NCI-H446 (cell line): ENCODE data around the gene ITIH5.

Source experiments
- DNase-seq, 2 experiments: peaks; one replicate each; lab custom pipeline; 2025; lab: John Stamatoyannopoulos, UW

ITIH5 gene

DNA sequence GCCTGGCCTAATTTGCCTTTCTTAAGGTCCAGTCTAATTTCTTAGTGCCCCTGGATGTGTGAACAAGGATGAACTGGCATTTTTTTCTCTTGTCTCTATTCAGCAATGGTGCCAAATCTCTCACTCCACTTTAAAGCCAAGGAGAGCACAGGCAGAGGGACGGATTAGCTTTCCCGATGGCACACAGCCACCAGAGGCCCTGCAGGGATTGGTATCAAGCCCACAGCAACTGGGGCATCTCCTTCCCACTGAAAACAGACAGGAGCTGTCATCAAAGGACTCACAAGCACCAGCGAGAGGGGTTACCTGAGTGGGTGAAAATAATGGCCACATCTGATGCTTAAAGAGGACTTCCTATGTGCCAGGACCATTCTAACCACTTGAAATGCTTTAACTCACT lies 83.1 kb downstream of the ITIH5 start:
- DNase-seq = no peak

- no peak for DNase-seq
Observed at GRCh38 chr10:7580520-7580919, 86.2 kb downstream of the ITIH5 start.

- no peak for DNase-seq
Observed at GRCh38 chr10:7579681-7580080, 87.1 kb downstream of the ITIH5 start.

GRCh38 chr10:7577579-7577978 lies 89.2 kb downstream of the ITIH5 start:
- no peak for DNase-seq

- DNase-seq = no peak
Observed at GRCh38 chr10:7577176-7577575, 89.6 kb downstream of the ITIH5 start.

GRCh38 chr10:7576340-7576739 lies 90.4 kb downstream of the ITIH5 start:
- no peak for DNase-seq

GRCh38 chr10:7572391-7572790 lies 94.4 kb downstream of the ITIH5 start:
- DNase-seq = no peak

- no peak for DNase-seq
Observed at GRCh38 chr10:7571981-7572380, 94.8 kb downstream of the ITIH5 start.

- DNase-seq = no peak
Observed at GRCh38 chr10:7567911-7568620, 98.7 kb downstream of the ITIH5 start.

GRCh38 chr10:7566891-7567290 lies 99.9 kb downstream of the ITIH5 start:
- no peak for DNase-seq

- DNase-seq = no peak
Observed at GRCh38 chr10:7565871-7566270, 100.9 kb downstream of the ITIH5 start.

- no peak for DNase-seq
Observed at GRCh38 chr10:7563770-7564169, 103.0 kb downstream of the ITIH5 start.

DNA sequence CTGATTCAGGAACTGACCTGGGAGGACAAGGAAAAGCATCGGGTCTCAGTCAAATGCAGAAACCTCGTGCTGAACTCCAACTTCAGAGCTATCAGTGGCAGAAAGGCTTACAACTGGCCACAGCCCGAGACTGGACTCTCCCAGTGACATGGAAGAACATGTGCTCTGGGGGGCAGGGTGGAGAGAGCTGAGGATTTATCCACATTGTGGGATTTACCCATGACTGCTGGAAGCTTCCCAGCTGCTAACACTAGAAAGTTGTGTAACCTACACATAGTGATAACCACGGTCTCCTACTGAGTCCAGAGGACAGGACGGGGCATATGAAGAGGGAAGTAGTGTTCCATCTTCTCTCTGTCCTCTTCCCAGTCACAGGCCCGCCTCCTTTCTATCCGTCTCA lies 103.4 kb downstream of the ITIH5 start:
- DNase-seq = no peak

DNA sequence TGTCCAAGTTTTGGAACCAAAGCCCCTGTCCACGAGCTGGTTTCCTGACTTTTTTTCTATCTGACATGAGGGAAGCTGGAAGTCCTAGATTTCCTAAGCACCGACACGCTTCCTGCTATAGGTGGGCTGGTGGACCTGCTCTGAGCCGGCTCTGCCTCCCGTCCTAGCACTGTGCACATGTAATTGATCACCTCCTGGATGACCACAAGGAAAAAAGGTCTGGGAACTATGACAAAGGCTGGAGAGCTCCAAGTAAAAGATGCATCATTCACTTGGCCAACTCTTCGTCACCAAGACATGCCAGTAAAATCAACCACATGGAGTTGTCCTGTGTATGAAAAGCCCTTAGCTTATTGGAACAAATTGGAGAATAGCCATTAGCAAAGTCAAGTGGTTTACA lies 104.8 kb downstream of the ITIH5 start:
- DNase-seq = no peak

GRCh38 chr10:7561216-7561893 lies 105.4 kb downstream of the ITIH5 start:
- no peak for DNase-seq

- no peak for DNase-seq
Observed at GRCh38 chr10:7560519-7560918, 106.2 kb downstream of the ITIH5 start.

- DNase-seq = no peak
Observed at GRCh38 chr10:7559386-7559785, 107.4 kb downstream of the ITIH5 start.

DNA sequence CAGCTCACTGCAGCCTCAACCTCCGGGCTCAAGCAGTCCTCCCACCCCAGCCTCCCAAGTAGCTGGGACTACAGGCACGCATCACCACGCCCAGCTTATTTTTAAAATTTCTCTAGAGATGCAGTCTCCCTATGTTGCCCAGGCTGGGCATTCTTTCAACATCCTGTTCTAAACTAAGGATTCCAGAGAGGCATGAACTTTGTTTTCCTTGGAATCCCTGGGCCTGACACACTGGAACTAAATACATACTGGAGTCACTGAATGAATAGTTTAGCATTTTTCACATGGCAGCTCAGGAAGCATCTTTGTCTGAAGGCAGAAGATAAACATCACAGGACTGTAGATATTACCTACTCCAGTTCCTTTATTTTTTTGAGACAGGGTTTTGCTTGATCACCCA lies 108.7 kb downstream of the ITIH5 start:
- no peak for DNase-seq

DNA sequence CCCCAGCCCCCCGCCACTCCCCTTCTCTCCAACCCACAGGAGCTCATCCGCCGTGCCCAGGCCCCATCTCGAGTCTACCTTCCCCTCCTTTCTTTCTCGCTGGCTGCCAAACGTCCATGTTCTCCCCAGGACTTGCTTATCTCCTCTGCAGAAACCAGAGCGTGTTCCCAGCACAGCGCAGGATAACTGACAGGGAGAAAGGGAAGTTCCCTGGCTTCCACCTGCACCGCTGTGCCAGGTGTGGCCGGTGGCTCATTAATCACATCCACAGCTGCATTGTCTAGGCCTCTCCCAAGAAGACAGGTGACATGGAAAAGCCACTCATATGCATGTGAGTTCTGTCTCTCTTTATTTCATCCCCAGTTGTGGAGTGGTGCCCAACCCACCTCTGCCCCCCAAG lies 113.2 kb downstream of the ITIH5 start:
- DNase-seq = no peak

DNA sequence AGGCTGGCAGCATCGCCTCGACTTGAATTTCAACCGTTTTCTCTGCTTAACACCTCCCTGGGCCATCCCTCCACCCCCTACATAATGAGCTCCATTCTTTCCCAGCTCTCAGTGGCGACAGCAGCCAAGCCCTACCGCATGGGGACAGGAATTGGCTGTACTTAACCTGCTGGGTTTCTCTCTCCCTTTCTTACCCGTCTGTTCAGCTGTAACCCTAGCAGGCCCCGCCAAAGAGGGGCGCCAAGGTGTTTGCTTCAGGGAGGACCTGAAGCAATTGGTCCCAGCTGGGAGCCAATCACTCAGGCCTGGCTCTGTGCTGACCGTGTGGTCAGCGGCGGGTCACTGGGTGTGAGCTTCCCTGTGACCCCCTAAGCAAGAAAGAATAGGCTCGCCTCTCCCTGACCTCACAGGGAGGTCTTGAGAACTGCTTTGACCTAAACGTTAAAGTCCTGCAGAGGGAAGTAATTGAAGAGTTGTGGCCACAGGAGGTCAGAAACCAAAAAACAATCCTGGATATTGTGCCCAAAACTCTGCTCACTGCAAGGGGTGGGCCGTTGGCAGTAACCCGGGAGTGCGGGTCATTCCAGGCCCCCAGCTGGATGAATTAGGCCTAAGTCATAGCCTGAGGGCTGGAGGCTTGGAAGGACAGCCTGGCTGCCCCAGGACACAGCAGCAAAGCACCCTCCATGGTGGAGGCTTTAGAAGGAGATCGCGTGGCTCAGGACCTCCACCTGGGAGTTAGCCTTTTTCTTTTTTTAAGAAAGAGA lies 114.6 kb downstream of the ITIH5 start:
- no peak for DNase-seq

DNA sequence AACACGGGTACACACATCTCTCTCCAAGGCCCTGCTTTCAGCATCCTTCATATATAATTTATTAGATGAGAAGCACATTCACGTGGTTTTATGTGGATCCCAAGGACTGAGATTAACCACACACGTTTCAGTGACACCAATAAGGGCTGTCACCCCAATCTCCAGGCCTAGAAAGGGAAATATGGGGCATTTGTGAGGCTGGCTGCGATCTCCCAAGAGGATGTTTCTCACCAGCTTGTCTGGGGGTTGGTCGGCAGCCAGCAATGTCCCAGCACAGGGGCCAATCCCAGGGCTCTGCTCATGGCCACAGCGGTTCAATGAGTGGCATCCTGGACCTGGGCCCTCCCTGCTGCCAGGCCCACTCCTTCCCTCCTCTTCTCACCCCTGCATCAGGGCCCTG lies 115.5 kb downstream of the ITIH5 start:
- DNase-seq = no peak

DNA sequence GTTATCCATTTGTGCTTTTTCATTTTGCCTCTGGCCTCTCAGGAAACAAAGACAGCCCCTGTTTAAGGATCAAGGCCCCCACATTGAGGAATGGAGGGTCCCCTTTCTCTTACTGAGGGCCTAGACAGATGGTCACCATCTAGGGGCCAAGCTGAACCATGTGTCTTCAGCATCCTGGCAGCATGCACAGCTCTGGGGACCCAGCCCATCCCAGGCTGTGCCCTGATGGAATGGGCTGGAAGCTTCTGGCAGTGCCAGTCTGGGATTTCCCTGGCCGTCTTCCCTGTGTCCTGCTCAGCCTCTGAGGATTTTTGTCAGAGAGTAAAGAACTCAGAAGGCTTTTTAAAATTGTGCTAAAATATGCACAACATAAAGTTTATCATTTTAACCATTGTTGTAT lies 116.8 kb downstream of the ITIH5 start:
- no peak for DNase-seq

DNA sequence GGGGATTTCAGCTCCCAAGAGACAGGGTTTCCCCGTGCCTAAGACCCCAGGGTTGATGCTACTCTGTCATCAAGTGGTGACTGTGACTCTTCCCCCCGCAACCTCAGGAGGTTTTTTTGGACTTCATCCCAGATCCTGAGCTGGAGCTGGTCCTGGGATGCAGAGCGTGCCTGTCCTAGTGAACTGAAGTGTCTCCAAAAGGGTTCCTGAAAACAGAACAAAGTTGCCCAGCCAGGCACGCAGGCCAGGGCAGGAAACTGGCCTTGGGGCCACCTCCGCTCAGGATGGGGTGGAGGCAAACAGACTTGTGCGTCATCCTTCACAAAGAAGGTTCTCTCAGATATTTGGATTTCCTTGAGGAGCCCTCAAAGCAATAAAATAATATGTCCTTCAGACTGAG lies 118.9 kb downstream of the ITIH5 start:
- DNase-seq = no peak
